Measurements from ENCODE around the gene NFKBIE. TPM values are rescaled to one million over a fixed set of nuclear protein-coding genes. Genes with fewer than 3 reads are reported as not detected.

NFKBIE gene
- polyA plus RNA-seq, 4 donors: 7.6 to 13.5 (median 9.7) TPM

GRCh38 chr6:44227148-44227793, 38.1 kb downstream of the NFKBIE start:
- Histone ChIP-seq H3K36me3 (ENCODE audit: control insufficient read depth in 3 of 3, insufficient read depth in 2 of 3, low read depth in 1 of 3, low read length in 3 of 3) (peaks cover 0 to 44% (median 0%) of the 10 kb centered on the region in 3 donors), H3K9me3 (ENCODE audit: control insufficient read depth in 2 of 2, insufficient read depth in 1 of 2, low read depth in 1 of 2, low read length in 1 of 2) (no peaks in the 10 kb centered on the region), H3K4me3 (ENCODE audit: low read depth in 1 of 3, low read length in 3 of 3) (no peak overlapping the region), H3K27ac (ENCODE audit: low read depth in 1 of 3, low read length in 2 of 3) (peak overlapping the region in 1 of 3 donors; percentile 4), H3K27me3 (ENCODE audit: control insufficient read depth in 3 of 3, insufficient read depth in 3 of 3, low read length in 3 of 3) (peaks cover 0 to 2% (median 0%) of the 10 kb centered on the region in 3 donors), H3K4me1 (ENCODE audit: control insufficient read depth in 3 of 3, insufficient read depth in 2 of 3, low read depth in 1 of 3, low read length in 2 of 3) (peaks cover 0 to 45% (median 0%) of the 10 kb centered on the region in 3 donors)
- DNase-seq: no peak
- 59 to 86% (median 84%) methylated on average over 5 to 7 of the region's 7 CpGs for WGBS, 3 donors
- FAIRE-seq: no peak

GRCh38 chr6:44226368-44227147, 38.8 kb downstream of the NFKBIE start:
- no peaks in the 10 kb centered on the region for H3K9me3 ChIP-seq (ENCODE audit: control insufficient read depth in 2 of 2, insufficient read depth in 1 of 2, low read depth in 1 of 2, low read length in 1 of 2)
- H3K27me3 ChIP-seq (ENCODE audit: control insufficient read depth in 3 of 3, insufficient read depth in 3 of 3, low read length in 3 of 3): peaks cover 0 to 2% (median 0%) of the 10 kb centered on the region in 3 donors
- DNase-seq (no peak), FAIRE-seq (no peak)
- H3K36me3 ChIP-seq (ENCODE audit: control insufficient read depth in 3 of 3, insufficient read depth in 2 of 3, low read depth in 1 of 3, low read length in 3 of 3): peaks cover 0 to 38% (median 0%) of the 10 kb centered on the region in 3 donors
- WGBS, 3 donors: 61 to 71% (median 70%) methylated on average over 15 of the region's 15 CpGs
- peaks cover 0 to 49% (median 2%) of the 10 kb centered on the region in 3 donors for H3K4me1 ChIP-seq (ENCODE audit: control insufficient read depth in 3 of 3, insufficient read depth in 2 of 3, low read depth in 1 of 3, low read length in 2 of 3)
- no peak overlapping the region for H3K27ac ChIP-seq (ENCODE audit: low read depth in 1 of 3, low read length in 2 of 3)
- no peak overlapping the region for H3K4me3 ChIP-seq (ENCODE audit: low read depth in 1 of 3, low read length in 3 of 3)

- Histone ChIP-seq H3K27me3 (ENCODE audit: control insufficient read depth in 3 of 3, insufficient read depth in 3 of 3, low read length in 3 of 3) (peaks cover 0 to 2% (median 0%) of the 10 kb centered on the region in 3 donors), H3K9me3 (ENCODE audit: control insufficient read depth in 2 of 2, insufficient read depth in 1 of 2, low read depth in 1 of 2, low read length in 1 of 2) (no peaks in the 10 kb centered on the region), H3K4me1 (ENCODE audit: control insufficient read depth in 3 of 3, insufficient read depth in 2 of 3, low read depth in 1 of 3, low read length in 2 of 3) (peaks cover 0 to 57% (median 5%) of the 10 kb centered on the region in 3 donors), H3K36me3 (ENCODE audit: control insufficient read depth in 3 of 3, insufficient read depth in 2 of 3, low read depth in 1 of 3, low read length in 3 of 3) (peaks cover 0 to 34% (median 0%) of the 10 kb centered on the region in 3 donors), H3K27ac (ENCODE audit: low read depth in 1 of 3, low read length in 2 of 3) (peak overlapping the region in 1 of 3 donors; percentile 39), H3K4me3 (ENCODE audit: low read depth in 1 of 3, low read length in 3 of 3) (no peak overlapping the region)
- FAIRE-seq (no peak), DNase-seq (peak in 1 of 2 donors; percentile 55)
- 27 to 67% (median 39%) methylated on average over 8 of the region's 8 CpGs for WGBS, 3 donors
These were observed 39.6 kb downstream of the NFKBIE start for GRCh38 chr6:44225579-44226325.

GRCh38 chr6:44224965-44225305, 40.4 kb downstream of the NFKBIE start:
- Histone ChIP-seq H3K4me3 (ENCODE audit: low read depth in 1 of 3, low read length in 3 of 3) (no peak overlapping the region), H3K36me3 (ENCODE audit: control insufficient read depth in 3 of 3, insufficient read depth in 2 of 3, low read depth in 1 of 3, low read length in 3 of 3) (peaks cover 0 to 26% (median 0%) of the 10 kb centered on the region in 3 donors), H3K9me3 (ENCODE audit: control insufficient read depth in 2 of 2, insufficient read depth in 1 of 2, low read depth in 1 of 2, low read length in 1 of 2) (no peaks in the 10 kb centered on the region), H3K4me1 (ENCODE audit: control insufficient read depth in 3 of 3, insufficient read depth in 2 of 3, low read depth in 1 of 3, low read length in 2 of 3) (peaks cover 0 to 59% (median 5%) of the 10 kb centered on the region in 3 donors), H3K27me3 (ENCODE audit: control insufficient read depth in 3 of 3, insufficient read depth in 3 of 3, low read length in 3 of 3) (peaks cover 0 to 2% (median 0%) of the 10 kb centered on the region in 3 donors), H3K27ac (ENCODE audit: low read depth in 1 of 3, low read length in 2 of 3) (no peak overlapping the region)
- DNase-seq (no peak), FAIRE-seq (no peak)
- 45 to 69% (median 69%) methylated on average over 4 of the region's 4 CpGs for WGBS, 3 donors

GRCh38 chr6:44224029-44224964, 41.1 kb downstream of the NFKBIE start:
- Histone ChIP-seq H3K27me3 (ENCODE audit: control insufficient read depth in 3 of 3, insufficient read depth in 3 of 3, low read length in 3 of 3) (peaks cover 0 to 2% (median 0%) of the 10 kb centered on the region in 3 donors), H3K4me1 (ENCODE audit: control insufficient read depth in 3 of 3, insufficient read depth in 2 of 3, low read depth in 1 of 3, low read length in 2 of 3) (peaks cover 0 to 62% (median 5%) of the 10 kb centered on the region in 3 donors), H3K27ac (ENCODE audit: low read depth in 1 of 3, low read length in 2 of 3) (no peak overlapping the region), H3K9me3 (ENCODE audit: control insufficient read depth in 2 of 2, insufficient read depth in 1 of 2, low read depth in 1 of 2, low read length in 1 of 2) (no peaks in the 10 kb centered on the region), H3K36me3 (ENCODE audit: control insufficient read depth in 3 of 3, insufficient read depth in 2 of 3, low read depth in 1 of 3, low read length in 3 of 3) (peaks cover 0 to 20% (median 0%) of the 10 kb centered on the region in 3 donors), H3K4me3 (ENCODE audit: low read depth in 1 of 3, low read length in 3 of 3) (peak overlapping the region in 2 of 3 donors; percentile 40 to 56)
- FAIRE-seq (no peak), DNase-seq (peak in 1 of 2 donors; percentile 54)
- WGBS, 3 donors: 7 to 12% (median 9%) methylated on average over 11 to 18 of the region's 18 CpGs

- Histone ChIP-seq H3K27me3 (ENCODE audit: control insufficient read depth in 3 of 3, insufficient read depth in 3 of 3, low read length in 3 of 3) (peaks cover 0 to 2% (median 0%) of the 10 kb centered on the region in 3 donors), H3K36me3 (ENCODE audit: control insufficient read depth in 3 of 3, insufficient read depth in 2 of 3, low read depth in 1 of 3, low read length in 3 of 3) (peaks cover 0 to 11% (median 0%) of the 10 kb centered on the region in 3 donors), H3K27ac (ENCODE audit: low read depth in 1 of 3, low read length in 2 of 3) (peak within 1 kb of the TSS in 2 of 3 donors; percentile 32 to 55), H3K4me3 (ENCODE audit: low read depth in 1 of 3, low read length in 3 of 3) (peak within 1 kb of the TSS; percentile 33 to 56 (median 40)), H3K4me1 (ENCODE audit: control insufficient read depth in 3 of 3, insufficient read depth in 2 of 3, low read depth in 1 of 3, low read length in 2 of 3) (peaks cover 0 to 69% (median 5%) of the 10 kb centered on the region in 3 donors), H3K9me3 (ENCODE audit: control insufficient read depth in 2 of 2, insufficient read depth in 1 of 2, low read depth in 1 of 2, low read length in 1 of 2) (no peaks in the 10 kb centered on the region)
- no peak for FAIRE-seq
- peak; percentile 45 to 79 for DNase-seq
- 0 to 1% (median 1%) methylated on average over 42 to 73 of the region's 73 CpGs for WGBS, 3 donors
These were observed 41.9 kb downstream of the NFKBIE start, which contains the start of gene SLC29A1 for GRCh38 chr6:44223319-44224028. TSS of gene SLC29A1 (plus strand) at chr6:44223595. CDS start at chr6:44227314, 3,719 bp downstream.
